Left cardiac atrium (tissue), 4 donors: ENCODE measurements around the gene KDM2B. TPM values are rescaled to one million over a fixed set of nuclear protein-coding genes. Genes with fewer than 3 reads are reported as not detected.
A peak's percentile ranks its signal among the peaks of the same experiment; 100 is the strongest.

Experiments
- ATAC-seq, 2 donors: fragments of 200-7000 bp; cut with Tn5 transposase; one replicate each; pipeline ENCODE4 v1.9.1; 2020; ENCODE audit warnings: mild to moderate bottlenecking in 2 of 2, moderate library complexity in 2 of 2
- DNase-seq: peaks from one replicate; pipeline ENCODE4 v3.0.0-alpha.2; 2020
- intact Hi-C, 2 donors: fragments of 100-400 bp; cut with DNase I; formaldehyde crosslinking; loops; one replicate each; pipeline versions ENCODE4 v1.14.1 to v1.15.1; 2022 to 2023
- total RNA-seq, 2 donors: library from RNA; stranded (reverse); fragmentation: NEBNext Ultra II Directional; extraction: Animal tissue kit (Norgen Biotek cat#: 25700); gene quantifications; one replicate each; pipeline ENCODE4 v1.2.1, GENCODE V29; 2021
- donor health status: DM: no; HTN: yes; CAD: no.
- donor health status: DM: no; HTN: yes; CAD: no; lungs with severe emphysema.
- donor health status: DM: yes; HTN: yes; CAD: no.
- donor health status: Dilated cardiomyopathy.

KDM2B gene
- total RNA-seq, 2 donors from 2014 or later: 11.2 to 14.7 TPM

DNA sequence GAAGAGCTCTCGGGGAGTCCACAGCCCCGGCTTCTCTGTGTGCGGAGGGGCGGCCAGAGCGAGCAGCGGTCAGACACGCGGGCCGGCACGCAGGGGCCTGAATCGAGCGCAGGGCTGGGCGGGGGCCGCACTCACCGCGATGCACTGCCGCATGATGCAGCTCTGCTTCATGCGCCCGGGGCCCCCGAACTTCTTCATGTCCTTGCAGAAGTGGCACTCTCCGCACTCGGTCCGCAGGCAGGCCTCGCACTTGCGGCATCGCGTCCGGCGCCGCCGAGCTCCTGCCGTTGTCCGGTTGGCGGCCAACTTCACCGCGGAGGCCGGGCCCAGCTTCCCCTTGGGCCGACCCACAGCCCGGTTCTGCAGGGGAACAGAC, 127.8 kb downstream of the KDM2B start:
- intact Hi-C loops: no loop called here
- ATAC-seq (no peak), DNase-seq (no peak)

DNA sequence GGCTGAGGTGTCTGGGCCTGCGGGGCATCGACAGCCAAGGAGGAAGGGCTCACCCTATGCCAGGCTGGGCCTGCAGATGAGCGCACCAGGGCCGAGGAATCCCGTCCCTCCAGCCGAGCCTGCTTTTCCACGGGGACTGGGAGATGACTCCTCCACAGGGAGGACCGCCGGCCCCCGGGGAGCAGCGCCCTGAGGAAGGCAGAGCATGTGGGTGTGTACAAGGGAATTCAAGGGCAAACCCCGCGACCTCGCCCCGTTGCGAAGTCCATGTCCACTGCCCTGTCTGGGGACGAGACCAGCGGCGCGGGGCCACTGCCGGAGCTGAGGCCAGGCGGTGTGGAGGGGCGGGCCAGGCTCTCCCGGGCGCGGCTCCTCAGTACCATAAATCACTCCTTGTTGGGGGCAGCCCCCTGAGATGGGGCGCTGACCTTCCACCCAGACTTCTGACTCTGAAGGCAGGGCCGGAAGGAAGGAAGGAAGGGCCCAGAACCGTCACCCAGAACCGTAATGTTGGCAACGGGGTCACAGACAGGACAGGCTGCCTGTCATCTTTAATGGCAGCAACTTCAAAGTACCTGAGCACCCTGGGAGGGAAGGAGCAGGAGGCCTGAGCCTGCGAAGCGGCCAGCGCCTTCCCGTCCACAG, 128.4 kb downstream of the KDM2B start:
- DNase-seq (no peak), ATAC-seq (peak in 1 of 2 donors; percentile 20)
- intact Hi-C loops: no loop called here

DNA sequence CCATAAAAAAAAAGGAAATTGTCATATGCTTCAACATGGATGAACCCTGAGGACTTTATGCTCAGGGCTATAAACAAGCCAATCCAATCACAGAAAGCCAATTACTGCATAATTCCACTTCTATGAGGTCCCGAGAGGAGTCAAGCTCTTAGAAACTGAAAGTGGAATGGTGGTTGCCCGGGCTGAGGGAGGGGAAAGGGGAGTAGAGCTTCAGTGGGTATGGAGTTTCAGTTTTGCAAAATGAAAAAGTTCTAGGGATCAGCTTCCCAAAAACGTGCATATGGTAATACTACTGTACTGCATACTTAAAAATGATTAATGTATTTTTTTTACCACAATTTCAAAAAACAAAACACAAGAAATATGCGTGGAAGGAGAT, 128.9 kb downstream of the KDM2B start:
- DNase-seq (no peak), ATAC-seq (peak in 1 of 2 donors; percentile 6)
- intact Hi-C loops: no loop called here

DNA sequence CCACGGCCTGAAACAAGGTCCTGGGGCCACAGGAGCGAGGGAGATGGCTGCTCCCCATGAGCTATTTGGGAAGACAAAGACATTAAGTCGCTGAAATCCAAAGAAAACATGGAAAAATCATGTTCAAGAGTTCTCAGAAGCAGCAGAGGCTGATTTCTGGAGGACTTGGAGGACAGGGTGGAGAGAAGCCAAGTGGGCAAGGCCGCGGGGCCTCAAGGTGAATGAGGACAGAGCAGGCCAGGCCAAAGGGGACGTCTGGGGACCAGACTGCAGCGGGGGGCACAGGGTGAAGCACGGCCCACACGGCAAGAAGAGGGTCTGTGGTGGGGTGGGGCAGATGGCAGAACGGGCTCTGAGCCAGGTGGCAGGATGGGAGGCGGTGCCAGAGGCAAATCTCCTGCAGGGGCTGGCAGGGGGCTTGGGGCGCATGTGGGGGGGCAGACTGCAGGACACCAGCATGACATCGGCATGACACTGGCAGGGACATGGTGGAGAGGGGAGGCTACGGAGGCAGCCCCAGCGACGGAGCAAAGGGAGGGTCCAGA, 132.0 kb downstream of the KDM2B start:
- DNase-seq: no peak

DNA sequence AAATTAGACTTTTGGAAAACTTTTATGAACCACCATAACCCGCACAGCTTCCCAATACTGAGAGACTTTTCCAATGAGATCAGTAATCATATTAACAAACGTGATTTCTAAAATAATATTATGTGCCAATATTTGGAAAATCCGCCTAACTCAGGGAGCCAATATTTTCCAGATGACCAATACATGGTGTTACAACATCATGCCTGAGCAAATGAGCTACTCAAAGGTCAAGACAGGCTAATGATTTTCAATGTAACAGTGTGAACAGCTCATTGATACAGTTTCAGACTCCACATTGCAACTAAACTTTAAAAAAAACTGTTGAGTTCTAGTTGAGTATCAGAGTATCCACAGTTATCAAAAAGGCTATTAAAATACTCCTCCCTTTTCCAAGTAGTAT, 134.1 kb downstream of the KDM2B start:
- intact Hi-C loops: no loop called here
- no peak for ATAC-seq
- no peak for DNase-seq

More for the DNA sequence above, 132.0 kb downstream of the KDM2B start:
- ATAC-seq: no peak
- intact Hi-C loops: no loop called here

DNA sequence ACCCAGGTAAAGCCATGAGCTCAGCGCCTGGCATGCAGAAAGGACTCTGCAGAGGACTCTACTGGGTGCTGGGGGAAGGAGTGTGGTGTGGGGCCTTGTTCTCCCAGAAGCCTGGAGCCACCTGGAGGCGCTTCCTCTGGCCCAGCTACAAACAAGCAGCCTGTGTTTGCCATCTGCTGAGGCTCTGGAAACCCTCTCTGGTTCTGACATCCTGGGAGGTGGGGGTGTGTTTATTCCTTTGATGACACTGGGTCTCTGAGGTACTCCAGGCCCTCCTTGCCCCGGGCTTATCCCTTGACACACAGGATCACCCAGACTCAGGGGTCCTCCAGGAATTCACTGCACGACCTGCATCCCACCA, 136.0 kb downstream of the KDM2B start:
- intact Hi-C loops: loop anchor here in 1 of 2 donors (5.0 kb wide), 1 partner anchor 108 kb away; no protein-coding TSS in a partner anchor
- no peak for DNase-seq
- no peak for ATAC-seq

DNA sequence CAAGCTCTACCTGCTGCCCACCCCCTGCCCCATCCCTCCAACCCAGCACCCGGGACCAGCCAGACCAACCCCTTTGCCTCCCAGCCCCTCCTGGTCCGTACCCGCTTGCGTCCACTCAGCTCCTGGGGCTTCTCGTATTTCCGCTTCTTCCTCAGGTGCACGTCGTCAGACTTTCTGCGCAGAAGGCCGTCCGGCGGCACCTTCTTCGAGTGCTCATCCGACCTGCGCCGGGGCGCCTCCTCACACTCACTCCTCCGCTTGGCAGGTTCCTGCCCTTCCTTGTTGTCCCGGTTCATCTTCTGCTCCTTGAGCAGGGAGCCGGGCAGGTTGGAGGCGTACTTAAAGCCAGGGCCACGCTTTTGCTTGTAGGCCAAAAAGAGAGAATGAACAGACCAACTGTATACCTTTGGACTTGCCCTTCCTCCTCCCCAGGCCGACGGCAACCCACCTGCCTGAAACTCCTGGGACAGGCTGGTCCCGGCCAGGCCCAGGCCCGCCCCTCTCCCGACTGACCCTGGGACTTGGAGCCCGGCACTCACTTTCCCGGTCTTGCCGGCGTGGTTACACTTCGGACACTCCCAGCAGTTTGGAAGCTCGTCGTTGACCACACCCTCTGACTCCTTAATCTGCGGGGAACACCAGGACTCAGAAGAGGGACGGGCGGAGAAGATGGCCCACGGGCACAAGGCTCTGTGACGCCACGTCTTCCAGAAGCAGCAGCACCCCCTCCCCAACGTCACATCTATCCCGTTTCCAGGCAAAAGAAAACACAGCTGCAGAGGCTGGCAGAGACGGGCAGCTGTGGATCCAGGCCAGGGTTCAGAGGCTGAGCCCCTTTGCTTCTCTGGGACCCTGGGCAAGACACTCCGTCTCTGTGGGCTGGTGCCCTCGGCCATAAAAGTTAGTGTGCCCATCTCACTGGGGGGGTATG, 136.6 kb downstream of the KDM2B start:
- ATAC-seq (peak in 1 of 2 donors; percentile 3), DNase-seq (no peak)
- intact Hi-C loops: loop anchor here (1.0 to 5.0 kb wide), 2 partner anchors 107 to 110 kb away; no protein-coding TSS in a partner anchor

DNA sequence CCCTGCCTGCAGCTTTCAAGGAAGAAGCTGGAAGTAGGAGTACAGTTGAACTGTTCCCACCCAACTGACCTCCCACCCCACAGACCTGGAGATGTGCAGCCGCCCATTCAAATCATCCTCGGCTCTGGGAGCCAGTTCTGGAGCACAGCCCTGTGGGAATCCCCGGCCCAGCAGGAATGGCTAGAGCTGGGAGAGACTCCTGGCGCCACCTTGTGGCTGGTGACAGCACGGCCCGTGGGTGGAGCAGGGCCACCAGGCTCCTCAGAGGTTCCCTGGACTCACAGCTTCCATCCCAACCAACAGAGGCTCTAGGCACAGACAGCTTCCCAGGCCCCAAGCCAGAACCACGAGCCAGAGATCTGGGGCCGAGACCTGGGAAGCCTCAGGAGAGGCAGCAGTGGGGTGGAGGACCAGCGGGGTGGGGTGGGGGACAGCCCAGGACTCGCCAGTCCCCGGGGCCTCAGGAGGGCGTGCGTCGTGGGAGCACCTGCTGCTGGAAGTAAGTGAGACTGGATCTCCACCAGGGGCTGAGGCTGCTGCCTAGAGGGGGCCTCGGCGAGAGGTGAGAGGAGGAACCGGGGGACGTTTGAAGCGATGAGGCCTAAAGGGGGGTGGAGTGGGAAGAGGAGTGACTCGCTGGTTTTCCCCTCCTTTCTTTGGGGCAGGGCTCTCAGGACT, 137.5 kb downstream of the KDM2B start:
- intact Hi-C loops: loop anchor here (1.0 to 5.0 kb wide), 2 partner anchors 106 to 109 kb away; no protein-coding TSS in a partner anchor
- DNase-seq (peak; percentile 88), ATAC-seq (peak; percentile 88 to 93)

DNA sequence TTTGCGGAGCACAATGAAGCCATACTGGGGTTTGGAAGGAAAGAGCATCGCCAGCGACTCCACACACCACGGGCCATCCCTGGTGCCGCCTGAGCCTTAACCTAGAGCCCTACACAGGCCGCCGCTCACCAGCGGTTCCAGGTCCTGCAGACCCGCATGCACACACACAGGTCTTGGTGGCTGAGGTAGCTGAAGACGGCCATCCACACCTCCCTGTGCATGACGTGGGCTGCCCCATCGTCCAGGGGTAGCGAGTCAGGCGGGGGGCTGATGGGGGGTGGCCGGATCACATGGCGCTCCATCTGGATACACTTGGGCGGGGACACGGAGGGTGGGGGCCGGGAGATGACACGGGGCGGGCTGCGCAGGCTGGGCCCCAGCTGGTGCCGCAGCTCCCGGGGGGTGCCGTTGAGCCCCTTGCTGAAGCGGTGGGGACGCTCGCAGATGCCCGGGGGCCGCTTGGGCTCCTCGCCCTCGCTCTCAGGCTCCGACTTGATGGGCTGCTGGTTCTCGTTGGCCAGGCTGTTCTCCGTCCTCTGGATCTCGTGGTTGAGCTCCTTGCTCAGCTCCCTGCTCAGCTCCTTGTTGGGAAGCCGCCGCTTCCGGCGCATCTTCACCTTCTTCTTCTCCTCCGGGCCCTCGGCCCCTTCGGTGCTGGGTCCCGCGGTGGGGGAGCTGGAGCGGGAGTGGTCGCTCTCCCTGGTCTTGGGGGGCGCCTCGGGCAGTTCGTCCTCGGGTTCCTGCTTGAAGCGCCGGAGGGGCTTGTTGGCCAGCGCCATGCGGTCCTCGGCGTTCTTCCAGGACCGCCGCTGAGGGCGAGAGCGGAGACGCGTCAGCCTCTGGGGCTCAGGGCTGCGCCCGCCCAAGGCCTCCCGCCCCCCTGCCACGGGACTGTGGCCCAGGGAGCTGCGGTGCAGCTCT, 138.5 kb downstream of the KDM2B start:
- intact Hi-C loops: loop anchor here in 1 of 2 donors (5.0 kb wide), 1 partner anchor 105 kb away; no protein-coding TSS in a partner anchor
- DNase-seq (no peak), ATAC-seq (no peak)

DNA sequence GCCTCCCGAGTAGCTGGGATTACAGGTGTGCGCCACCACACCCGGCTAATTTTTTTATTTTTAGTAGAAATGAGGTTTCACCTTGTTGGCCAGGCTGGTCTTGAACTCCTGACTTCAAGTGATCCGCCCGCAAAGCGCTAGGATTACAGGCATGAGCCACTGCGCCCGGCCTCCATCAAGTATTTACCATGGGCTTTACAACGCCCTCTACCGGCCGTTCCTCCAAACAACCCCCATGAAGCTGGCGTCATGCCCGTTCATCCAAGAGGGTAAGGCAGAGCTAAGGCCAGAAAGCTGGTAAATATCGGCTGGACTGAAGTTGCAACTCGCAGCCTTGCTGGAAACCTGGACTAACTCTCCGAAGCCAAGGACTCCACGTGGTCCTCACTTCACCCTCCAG, 139.3 kb downstream of the KDM2B start:
- no peak for DNase-seq
- ATAC-seq: no peak
- intact Hi-C loops: loop anchor here in 1 of 2 donors (5.0 kb wide), 1 partner anchor 104 kb away; no protein-coding TSS in a partner anchor

DNA sequence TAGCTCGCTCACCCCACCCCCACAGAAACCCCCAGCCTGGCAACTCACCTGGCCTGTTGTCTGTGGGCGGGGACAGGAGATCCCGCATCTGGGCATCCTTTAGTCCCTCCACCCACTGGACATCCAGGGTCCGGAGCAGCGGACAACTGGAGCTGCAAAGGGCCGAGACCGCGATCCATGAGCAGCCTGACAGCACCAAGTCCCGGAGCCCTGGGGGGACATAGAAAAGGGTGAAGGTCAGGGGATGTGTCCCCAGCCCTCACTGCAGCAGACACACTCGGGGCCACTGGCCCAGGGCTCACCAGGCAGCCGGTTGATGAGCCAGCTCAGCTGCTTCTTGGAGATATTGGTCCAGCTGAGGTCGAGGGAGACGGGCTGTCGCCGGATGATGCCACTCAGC, 140.1 kb downstream of the KDM2B start:
- DNase-seq (no peak), ATAC-seq (no peak)
- intact Hi-C loops: loop anchor here in 1 of 2 donors (5.0 kb wide), 1 partner anchor 103 kb away; no protein-coding TSS in a partner anchor

DNA sequence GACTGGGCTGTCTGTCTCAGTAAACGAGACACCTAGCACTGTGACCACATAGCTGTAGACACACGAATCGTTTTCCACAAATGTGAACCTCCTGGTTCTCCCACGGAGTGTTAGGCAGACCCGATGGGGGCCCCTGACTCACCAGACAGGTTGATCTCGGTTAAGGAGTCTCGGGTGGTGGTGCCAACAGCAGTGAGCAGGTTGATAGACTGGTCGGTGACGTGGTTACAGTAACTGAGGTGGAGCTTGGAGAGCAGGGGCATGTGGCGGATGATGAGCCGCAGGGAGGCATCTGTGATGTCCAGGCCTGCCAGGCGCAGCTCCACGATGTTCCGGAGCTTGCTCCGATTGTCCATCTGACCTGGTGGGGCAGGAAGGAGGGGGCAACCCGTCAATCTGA, 141.1 kb downstream of the KDM2B start:
- DNase-seq: no peak
- intact Hi-C loops: loop anchor here in 1 of 2 donors (5.0 kb wide), 1 partner anchor 102 kb away; no protein-coding TSS in a partner anchor
- no peak for ATAC-seq

DNA sequence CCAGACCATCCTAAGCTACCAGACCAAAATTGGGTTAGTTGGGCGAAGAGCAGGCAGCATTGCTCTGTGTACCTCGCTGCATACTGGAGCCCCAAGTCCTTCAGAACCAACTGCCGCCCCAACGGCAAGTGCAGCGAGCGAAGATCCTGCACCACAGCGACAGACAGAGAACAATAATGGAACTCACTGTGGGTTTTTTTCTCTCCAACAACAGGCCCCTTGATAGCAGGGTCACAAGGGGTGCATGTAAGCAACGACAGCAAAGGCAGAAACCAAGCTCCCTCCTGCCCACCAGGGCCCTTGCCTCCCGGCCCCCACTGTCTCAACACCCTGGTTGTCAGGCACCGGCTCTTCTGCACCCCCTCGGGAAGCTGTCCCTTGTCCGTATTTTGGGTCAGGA, 141.9 kb downstream of the KDM2B start:
- DNase-seq (no peak), ATAC-seq (no peak)
- intact Hi-C loops: no loop called here

DNA sequence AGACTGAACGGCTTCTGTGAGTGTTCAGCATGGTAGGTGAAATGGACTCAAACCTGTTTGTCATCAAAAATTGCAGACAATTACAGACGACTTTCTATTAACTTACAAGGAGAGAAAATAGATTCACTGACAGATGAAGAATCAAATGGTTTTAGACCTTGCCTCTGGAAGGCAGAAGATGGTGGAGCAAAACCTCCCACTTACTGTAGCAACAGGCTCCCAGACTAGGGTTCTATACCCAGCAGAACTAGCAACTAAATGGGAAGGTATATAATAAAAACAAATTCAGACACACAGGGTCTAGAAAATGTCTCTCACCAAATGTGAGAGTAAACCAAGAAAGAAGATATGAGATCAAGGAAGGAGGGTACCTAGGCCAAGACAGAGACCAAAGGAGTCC, 144.1 kb downstream of the KDM2B start:
- ATAC-seq (no peak), DNase-seq (no peak)
- intact Hi-C loops: no loop called here

DNA sequence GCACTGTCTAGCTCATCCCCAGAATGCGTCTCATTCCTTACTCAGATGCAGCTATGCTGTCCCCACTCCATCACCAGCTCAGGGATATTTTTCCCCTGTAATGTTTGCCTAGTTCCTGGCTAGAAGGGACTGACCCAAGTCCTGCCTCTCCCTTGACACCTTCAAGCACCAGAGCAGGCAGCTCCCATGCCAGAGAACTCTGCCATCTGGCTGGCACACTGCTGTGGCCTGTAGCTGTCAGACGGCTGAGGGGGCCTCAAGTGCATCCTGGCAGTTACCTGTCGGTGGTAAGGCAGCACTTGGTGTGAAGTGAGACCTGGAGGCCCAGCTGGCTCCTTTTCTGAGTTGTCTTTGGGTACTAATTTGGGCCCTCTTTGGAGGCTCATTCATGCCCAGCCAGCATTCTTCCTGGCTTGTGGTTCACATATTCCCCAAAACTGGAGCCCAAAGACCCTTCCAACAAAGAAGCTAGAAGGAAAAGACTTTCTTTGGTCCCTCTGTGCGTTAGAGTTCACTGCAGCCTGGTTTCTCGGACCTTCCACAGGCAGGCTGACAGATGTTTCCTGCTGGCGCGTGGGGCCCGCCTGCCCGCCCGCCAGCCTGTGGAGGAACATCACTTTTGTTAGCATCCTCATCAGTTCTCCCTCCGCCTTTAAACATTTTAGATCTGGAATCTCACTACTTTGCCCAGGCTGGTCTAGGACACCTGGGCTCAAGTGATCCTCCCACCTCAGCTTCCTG, 147.9 kb downstream of the KDM2B start:
- intact Hi-C loops: no loop called here
- no peak for DNase-seq
- no peak for ATAC-seq

DNA sequence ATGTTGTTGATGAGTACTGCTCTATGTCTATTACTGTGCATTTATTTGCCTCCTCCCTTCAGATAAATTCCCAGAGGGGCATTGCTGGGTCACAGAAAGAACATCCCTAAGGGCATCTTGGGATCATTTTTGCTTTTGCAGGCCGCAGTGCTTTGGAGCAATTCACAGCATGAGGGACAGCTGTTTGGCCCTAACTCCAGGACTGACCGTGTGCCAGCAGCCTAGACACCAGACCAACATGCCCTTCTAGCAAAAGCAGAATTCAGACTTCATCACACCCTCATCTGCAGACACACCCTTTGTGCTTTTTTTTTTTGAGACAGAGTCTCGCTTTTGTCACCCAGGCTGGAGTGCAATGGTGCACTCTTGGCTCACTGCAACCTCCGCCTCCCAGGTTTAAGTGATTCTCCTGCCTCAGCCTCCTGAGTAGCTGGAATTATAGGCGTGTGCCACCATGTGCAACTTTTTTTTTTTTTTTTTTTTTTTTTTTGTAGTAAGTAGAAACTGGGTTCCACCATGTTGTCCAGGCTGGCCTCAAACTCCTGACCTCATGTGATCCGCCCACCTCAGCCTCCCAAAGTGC, 149.9 kb downstream of the KDM2B start:
- no peak for DNase-seq
- intact Hi-C loops: no loop called here
- ATAC-seq: no peak

DNA sequence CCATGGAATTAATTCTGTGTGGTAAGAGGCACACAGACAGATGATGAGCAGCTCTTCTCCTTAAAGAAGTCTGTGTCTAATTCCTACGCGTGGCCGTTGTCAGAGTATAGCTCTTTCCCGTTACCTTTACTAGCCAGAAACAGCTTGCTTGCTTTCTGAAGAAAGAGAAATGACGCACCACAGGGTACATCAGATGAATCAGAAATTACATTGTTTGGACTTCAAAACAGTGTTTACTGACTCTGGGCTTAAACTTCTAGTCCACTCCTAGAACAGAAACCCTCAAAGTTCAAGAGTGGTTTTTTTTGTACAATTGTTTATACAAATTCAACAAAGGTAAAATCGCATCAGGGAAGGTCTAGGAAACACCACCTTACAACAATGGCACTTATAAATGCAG, 151.9 kb downstream of the KDM2B start:
- intact Hi-C loops: no loop called here
- DNase-seq: no peak
- ATAC-seq: no peak
